K562 (cell line): Measurements from ENCODE around the gene PPP6R3. TPM values are rescaled to one million over a fixed set of nuclear protein-coding genes. Genes with fewer than 3 reads are reported as not detected.

Experiments used
- ATAC-seq: fragments of 200-7000 bp; cut with Tn5 transposase; 3 replicates; pipeline ENCODE4 v1.9.1; 2020; ENCODE audit warnings: moderate library complexity
- BruUV-seq: library from RNA; stranded (reverse); fragments of 400-500 nt; replicated peaks from 2 replicates; lab custom pipeline; 2021; lab: Mats Ljungman, UMichigan
- CTCF ChIA-PET: fragments of 300-600 bp; formaldehyde crosslinking; extraction: SDS; loops from one replicate; lab custom pipeline; 2021; ENCODE audit warnings: low intra/inter-chr PET ratio; lab: Yijun Ruan, JAX
- POLR2A ChIA-PET: fragments of 300-600, 350-650 bp; sonication (Branson Sonifier 250); formaldehyde crosslinking; extraction: SDS; loops from one replicate; lab custom pipeline; 2021; ENCODE audit warnings: antibody characterized with exemption, inconsistent platforms; lab: Yijun Ruan, JAX
- DNase-seq, 4 experiments: peaks; one replicate each; pipeline versions ENCODE4 v3.0.0 to v3.0.0-alpha.2; 2011 to 2018; ENCODE audit warnings: low spot score in 3 of 4, mixed read lengths in 3 of 4; ENCODE audit errors: extremely low read depth in 1 of 4
- FAIRE-seq: peaks from 2 replicates; lab custom pipeline; 2011; peaks lifted over from hg19 to GRCh38; lab: Jason Lieb, UNC
- H2AFZ ChIP-seq: 2 replicates; pipeline ENCODE4 v1.6.0; 2011; ENCODE audit warnings: low read depth, low read length, control low read depth, inconsistent platforms
- H3K27ac ChIP-seq: fragments of 200-600 bp; 3 replicates; pipeline ENCODE4 v1.8.0; 2011; ENCODE audit warnings: low read depth, mild to moderate bottlenecking, control low read depth, inconsistent platforms, low read length, moderate library complexity, mixed read lengths; ENCODE audit errors: extremely low read depth
- H3K27me3 ChIP-seq, 2 experiments: fragments of 300-600 bp in 1 of 2; 2 replicates in 1 of 2; 3 replicates in 1 of 2; pipeline versions ENCODE4 v1.6.0 to v1.8.0; 2011; ENCODE audit warnings: inconsistent platforms in 2 of 2, low read length in 2 of 2, mild to moderate bottlenecking in 1 of 2, mixed read lengths in 1 of 2, moderate library complexity in 1 of 2; ENCODE audit not compliant: control insufficient read depth in 2 of 2, insufficient read depth in 2 of 2
- H3K36me3 ChIP-seq: fragments of 300-600 bp; 3 replicates; pipeline ENCODE4 v1.8.0; 2011; ENCODE audit warnings: mild to moderate bottlenecking, low read length, inconsistent platforms; ENCODE audit not compliant: control insufficient read depth, insufficient read depth
- H3K4me1 ChIP-seq, 2 experiments: fragments of 200-600 bp in 1 of 2; replicated peaks in 1 of 2; 2 replicates in 1 of 2; 3 replicates in 1 of 2; pipeline versions ENCODE4 v1.5.1 to v1.8.0; 2011; ENCODE audit warnings: inconsistent platforms in 2 of 2, low read length in 2 of 2, mild to moderate bottlenecking in 1 of 2, mixed read lengths in 1 of 2, moderate library complexity in 1 of 2; ENCODE audit not compliant: control insufficient read depth in 2 of 2, insufficient read depth in 2 of 2
- H3K4me2 ChIP-seq: 2 replicates; pipeline ENCODE4 v1.6.1; 2011; ENCODE audit warnings: low read length, control low read depth, inconsistent platforms, mixed read lengths; ENCODE audit not compliant: insufficient read depth
- H3K4me3 ChIP-seq: fragments of 200-600 bp; sonication (generic), shearing (Covaris generic); 2 replicates; pipeline ENCODE4 v1.5.1; 2016; ENCODE audit warnings: control low read depth, inconsistent platforms
- H3K79me2 ChIP-seq: fragments of 200-600 bp; 3 replicates; pipeline ENCODE4 v1.8.0; 2011; ENCODE audit warnings: low read length, inconsistent platforms; ENCODE audit not compliant: control insufficient read depth, insufficient read depth
- H3K9ac ChIP-seq, 2 experiments: 2 replicates each; pipeline versions ENCODE4 v1.6.0 to v1.6.1; 2011; ENCODE audit warnings: low read depth in 2 of 2, low read length in 2 of 2, control low read depth in 1 of 2, inconsistent platforms in 1 of 2, mild to moderate bottlenecking in 1 of 2, mixed read lengths in 1 of 2; ENCODE audit not compliant: insufficient read depth in 1 of 2
- H3K9me1 ChIP-seq: one replicate; pipeline ENCODE4 v1.6.0; 2011; ENCODE audit warnings: inconsistent platforms, mild to moderate bottlenecking, low read length, moderate library complexity; ENCODE audit not compliant: control insufficient read depth, insufficient read depth
- H3K9me3 ChIP-seq: replicated peaks from 2 replicates; pipeline ENCODE4 v1.5.1; 2011; ENCODE audit warnings: low read depth, low read length, inconsistent platforms; ENCODE audit not compliant: control insufficient read depth, insufficient read depth
- H4K20me1 ChIP-seq: replicated peaks from 2 replicates; pipeline ENCODE4 v1.6.1; 2011; ENCODE audit warnings: low read length, inconsistent platforms, mixed read lengths; ENCODE audit not compliant: control insufficient read depth, insufficient read depth
- GABPB1 ChIP-seq: sonication (generic); formaldehyde crosslinking; IDR thresholded peaks from 2 replicates; pipeline ENCODE4 v1.8.0; 2022; ENCODE audit warnings: mild to moderate bottlenecking, missing genetic modification reagents
- KLF1 ChIP-seq: fragments of 450-650 bp; IDR thresholded peaks from 2 replicates; pipeline ENCODE4 v1.6.1; 2016; ENCODE audit warnings: missing genetic modification characterization, missing compliant biosample characterization
- NELFE ChIP-seq: IDR thresholded peaks from 2 replicates; pipeline ENCODE4 v1.6.1; 2011; ENCODE audit warnings: mild to moderate bottlenecking; ENCODE audit not compliant: insufficient read depth, insufficient read length
- WGBS: fragments of 100-300 bp; shearing (Covaris generic); methylation state at CpG from one replicate; pipeline ENCODE4 v1.1.6; 2016; ENCODE audit warnings: low coverage, mixed read lengths; ENCODE audit not compliant: insufficient coverage; ENCODE audit errors: missing lambda C conversion rate; 5-methylcytosine and 5-hydroxymethylcytosine counted together
- in situ Hi-C: fragments of 300-500 bp; cut with MboI; formaldehyde crosslinking; loops from 4 replicates; pipeline ENCODE4 v1.15.0; 2018; ENCODE audit warnings: inconsistent platforms, mixed read lengths
- intact Hi-C: fragments of 100-400 bp; cut with micrococcal nuclease; formaldehyde crosslinking; loops from 2 replicates; pipeline ENCODE4 v1.14.2; 2022
- polyA plus RNA-seq, 8 experiments: library from polyadenylated mRNA; depleted of rRNA in 4 of 8; stranded (reverse) in 5 of 8; unstranded in 3 of 8; fragments of >200 nt; fragmentation: Nextera tagmentation in 2 of 8; fragmentation: Illumina TruSeq in 1 of 8; extraction: Ambion mirVana in 2 of 8; extraction: Trizol in 1 of 8; gene quantifications; 2 replicates each; pipeline versions ENCODE4 v1.2.1 to v1.2.3, GENCODE V29; 2011 to 2014; ENCODE audit warnings: inconsistent platforms in 1 of 8, missing spikeins in 1 of 8
- total RNA-seq, 7 experiments: library from RNA; depleted of rRNA in 6 of 7; stranded (reverse); fragments of >200 nt in 6 of 7; fragmentation: Illumina TruSeq in 2 of 7; extraction: Trizol in 2 of 7; gene quantifications; 2 replicates each; pipeline versions ENCODE4 v1.2.1 to v1.2.3, GENCODE V29; 2011 to 2021; ENCODE audit warnings: low replicate concordance in 1 of 7
- TF ChIP-seq, protein P1 (sequence below): fragments of 450-650 bp; formaldehyde crosslinking; IDR thresholded peaks from 2 replicates; pipeline ENCODE4 v1.4.0; 2020; ENCODE audit warnings: mild to moderate bottlenecking, moderate library complexity
- TF ChIP-seq, protein P2 (sequence below): fragments of 450-650 bp; formaldehyde crosslinking; IDR thresholded peaks from 2 replicates; pipeline ENCODE4 v1.4.0; 2022; ENCODE audit warnings: missing genetic modification characterization

The PPP6R3 gene
- total and polyA plus RNA-seq, 9 of the 15 experiments (the other 6 are each of a cell fraction or from before 2014, with no cell fraction given) = 20.3 to 117 (median 80.6) TPM

- TF ChIP-seq, protein P1, sequence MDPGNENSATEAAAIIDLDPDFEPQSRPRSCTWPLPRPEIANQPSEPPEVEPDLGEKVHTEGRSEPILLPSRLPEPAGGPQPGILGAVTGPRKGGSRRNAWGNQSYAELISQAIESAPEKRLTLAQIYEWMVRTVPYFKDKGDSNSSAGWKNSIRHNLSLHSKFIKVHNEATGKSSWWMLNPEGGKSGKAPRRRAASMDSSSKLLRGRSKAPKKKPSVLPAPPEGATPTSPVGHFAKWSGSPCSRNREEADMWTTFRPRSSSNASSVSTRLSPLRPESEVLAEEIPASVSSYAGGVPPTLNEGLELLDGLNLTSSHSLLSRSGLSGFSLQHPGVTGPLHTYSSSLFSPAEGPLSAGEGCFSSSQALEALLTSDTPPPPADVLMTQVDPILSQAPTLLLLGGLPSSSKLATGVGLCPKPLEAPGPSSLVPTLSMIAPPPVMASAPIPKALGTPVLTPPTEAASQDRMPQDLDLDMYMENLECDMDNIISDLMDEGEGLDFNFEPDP (CRISPR knock-in tag) = no peak
- no peak for TF ChIP-seq GABPB1 (CRISPR knock-in tag)
Measured at GRCh38 chr11:68545347-68545746, 84.8 kb downstream of the PPP6R3 start (continued).

DNA sequence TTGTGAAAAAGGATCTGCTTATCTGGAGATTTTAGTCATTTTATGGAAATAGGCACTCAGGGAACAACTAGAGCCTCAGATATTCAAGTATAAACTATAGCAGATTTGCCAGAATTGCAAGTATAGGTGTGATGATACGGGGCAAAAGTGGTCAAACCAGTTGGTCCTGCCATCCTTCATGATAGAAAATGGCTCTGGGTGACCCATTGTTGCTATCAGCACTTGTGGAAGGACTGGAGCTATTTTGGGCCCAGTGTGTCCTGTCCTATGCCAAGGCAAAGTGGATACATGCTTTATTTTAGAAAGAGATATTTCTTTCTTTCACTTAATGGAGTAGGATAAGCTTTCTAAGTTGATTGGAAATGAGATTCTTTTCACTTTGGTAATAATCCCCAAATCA, 85.2 kb downstream of the PPP6R3 start:
- peaks cover 92% of the 10 kb centered on the region for H3K36me3 ChIP-seq
- FAIRE-seq (no peak), ATAC-seq (no peak), DNase-seq (no peak)
- H3K4me1 ChIP-seq = 0 out of 5 replicates have a peak, but pooled peaks cover 0 to 3% of the 10 kb centered on the region in 2 experiments
- H3K4me3 ChIP-seq = no peak overlapping the region
- H2AFZ ChIP-seq = no peak overlapping the region
- no peak overlapping the region for H3K4me2 ChIP-seq
- H3K27ac ChIP-seq = peak overlapping the region; percentile 13; the same call in 1 of the 3 replicates
- peaks cover 5% of the 10 kb centered on the region; the same call in 1 of the 2 replicates for H4K20me1 ChIP-seq
- H3K79me2 ChIP-seq = peaks cover 28% of the 10 kb centered on the region; the same call in 1 of the 3 replicates
- peaks cover 4% of the 10 kb centered on the region for H3K9me1 ChIP-seq
- no TSS peak for BruUV-seq
- CTCF ChIA-PET = no interaction called here
- in situ Hi-C loops = no loop called here
- no peaks in the 10 kb centered on the region for H3K27me3 ChIP-seq
- TF ChIP-seq NELFE = no peak
- TF ChIP-seq, protein P2, sequence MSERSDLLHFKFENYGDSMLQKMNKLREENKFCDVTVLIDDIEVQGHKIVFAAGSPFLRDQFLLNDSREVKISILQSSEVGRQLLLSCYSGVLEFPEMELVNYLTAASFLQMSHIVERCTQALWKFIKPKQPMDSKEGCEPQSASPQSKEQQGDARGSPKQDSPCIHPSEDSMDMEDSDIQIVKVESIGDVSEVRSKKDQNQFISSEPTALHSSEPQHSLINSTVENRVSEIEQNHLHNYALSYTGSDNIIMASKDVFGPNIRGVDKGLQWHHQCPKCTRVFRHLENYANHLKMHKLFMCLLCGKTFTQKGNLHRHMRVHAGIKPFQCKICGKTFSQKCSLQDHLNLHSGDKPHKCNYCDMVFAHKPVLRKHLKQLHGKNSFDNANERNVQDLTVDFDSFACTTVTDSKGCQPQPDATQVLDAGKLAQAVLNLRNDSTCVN = no peak
- no peak for TF ChIP-seq KLF1 (tag)
- no peak overlapping the region for H3K9ac ChIP-seq
- 100% methylated on average over 1 of the region's 1 CpG for WGBS
- POLR2A ChIA-PET = interaction anchor here (1.1 kb wide), 1 partner anchor 11 kb away, joined by 3 read pairs; no protein-coding TSS in a partner anchor
- intact Hi-C loops = no loop called here
- no peaks in the 10 kb centered on the region for H3K9me3 ChIP-seq
